ENCODE results near the gene OR5M10.
"Not testable (repeated sequence)": the region's sequence is repeated elsewhere in the genome, so short reads cannot be mapped to it uniquely, and the experiment has no call there.

The OR5M10 gene

DNA sequence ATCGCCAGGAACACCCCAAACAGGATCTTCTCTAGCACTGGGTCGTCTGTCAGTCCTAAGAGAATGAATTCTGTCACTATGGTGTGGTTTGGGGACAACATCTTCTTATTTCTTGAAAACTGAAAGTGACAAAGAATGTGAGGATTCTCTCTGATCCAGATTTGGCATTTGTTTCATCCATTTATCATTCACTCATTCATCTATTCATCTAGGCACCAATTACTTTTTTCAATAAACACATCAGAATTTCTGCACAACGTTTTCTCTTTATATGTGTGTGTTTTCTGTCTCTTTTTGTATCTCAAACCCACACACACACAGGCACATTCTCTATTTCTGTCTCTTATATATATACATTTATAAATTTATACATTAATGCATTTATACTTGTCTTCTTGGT, at the start of gene OR5M10:
Gene OR5M10, minus strand, starts transcription at position 101 of the 400 bp plus-strand sequence. Its CDS starts 0 bp downstream, at position 101.
- DNase-seq (ENCODE audit: low read depth in 1 of 2, low spot score in 1 of 2) = no peak

DNA sequence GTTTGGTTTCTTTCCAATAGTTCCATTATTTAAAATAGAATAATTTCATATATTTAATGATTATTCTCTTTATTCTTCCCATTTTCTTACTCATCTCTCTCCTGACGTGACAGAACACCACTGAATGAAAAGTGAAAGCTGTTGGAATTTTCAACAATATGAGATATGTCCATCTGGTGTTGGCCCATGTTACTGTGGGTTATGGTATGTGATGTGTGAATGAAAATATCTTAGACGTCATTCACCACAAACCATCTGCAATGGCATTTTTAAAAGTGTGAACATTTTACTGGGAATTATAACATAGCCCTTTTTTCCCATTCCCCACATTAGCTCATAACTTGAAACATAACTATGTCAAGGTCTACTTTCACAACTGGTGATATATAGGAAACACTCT, 48.4 kb upstream of the OR5M10 start:
- no peak for DNase-seq (ENCODE audit: low read depth in 1 of 2, low spot score in 1 of 2)

DNA sequence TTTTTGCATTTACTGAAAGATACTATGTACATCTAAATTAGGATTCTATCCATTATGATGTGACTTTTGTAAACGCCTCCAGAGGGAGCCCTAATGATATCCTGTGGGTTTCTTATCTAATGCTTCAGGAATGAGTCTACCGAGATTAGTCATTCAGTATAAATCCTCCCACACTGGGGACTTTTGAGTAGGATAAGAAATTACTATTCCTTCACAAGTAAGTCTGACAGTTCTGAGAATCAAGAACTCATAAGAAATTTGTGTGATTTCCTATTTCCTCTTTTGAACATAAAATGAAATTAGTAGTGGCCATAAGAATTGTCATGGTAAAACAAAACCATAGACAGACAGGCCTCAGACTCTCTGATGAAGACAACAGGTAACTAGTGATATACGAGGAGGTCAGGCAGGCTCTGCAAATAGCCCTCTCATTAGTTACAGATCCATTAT, 47.2 kb upstream of the OR5M10 start:
- DNase-seq (ENCODE audit: low read depth in 1 of 2, low spot score in 1 of 2) = no peak

DNA sequence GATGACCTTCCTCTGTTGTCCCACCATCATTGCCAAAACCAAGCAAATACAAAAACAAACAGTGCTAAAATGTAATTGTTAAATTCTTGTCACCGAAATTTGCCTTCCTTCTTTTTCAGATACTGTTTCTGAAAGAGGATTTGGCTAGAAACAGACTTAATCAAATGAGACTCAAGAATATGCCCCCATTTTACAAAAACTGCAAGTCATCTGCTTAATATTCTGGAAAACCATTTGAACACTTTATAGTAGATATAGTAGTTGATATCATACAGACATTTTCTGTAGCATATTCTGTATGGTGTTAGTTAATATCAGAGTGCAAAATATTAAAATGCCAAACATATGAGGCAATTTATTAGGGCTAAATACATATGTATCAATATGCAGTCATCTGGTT, 33.7 kb upstream of the OR5M10 start:
- no peak for DNase-seq (ENCODE audit: low read depth in 1 of 2, low spot score in 1 of 2)

DNA sequence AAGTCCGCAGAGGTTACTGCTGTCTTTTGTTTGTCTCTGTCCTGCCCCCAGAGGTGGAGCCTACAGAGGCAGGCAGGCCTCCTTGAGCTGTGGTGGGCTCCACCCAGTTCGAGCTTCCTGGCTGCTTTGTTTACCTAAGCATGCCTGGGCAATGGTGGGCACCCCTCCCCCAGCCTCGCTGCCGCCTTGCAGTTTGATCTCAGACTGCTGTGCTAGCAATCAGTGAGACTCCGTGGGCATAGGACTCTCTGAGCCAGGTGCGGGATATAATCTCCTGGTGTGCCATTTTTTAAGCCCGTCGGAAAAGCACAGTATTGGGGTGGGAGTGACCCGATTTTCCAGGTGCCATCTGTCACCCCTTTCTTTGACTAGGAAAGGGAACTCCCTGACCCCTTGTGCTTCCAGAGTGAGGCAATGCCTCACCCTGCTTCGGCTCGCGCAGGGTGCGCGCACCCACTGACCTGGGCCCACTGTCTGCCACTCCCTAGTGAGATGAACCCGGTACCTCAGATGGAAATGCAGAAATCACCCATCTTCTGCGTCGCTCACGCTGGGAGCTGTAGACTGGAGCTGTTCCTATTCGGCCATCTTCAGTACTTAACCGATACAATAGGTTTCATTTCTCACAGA, 14.7 kb upstream of the OR5M10 start:
- not testable (repeated sequence) for DNase-seq (ENCODE audit: low read depth in 1 of 2, low spot score in 1 of 2)

DNA sequence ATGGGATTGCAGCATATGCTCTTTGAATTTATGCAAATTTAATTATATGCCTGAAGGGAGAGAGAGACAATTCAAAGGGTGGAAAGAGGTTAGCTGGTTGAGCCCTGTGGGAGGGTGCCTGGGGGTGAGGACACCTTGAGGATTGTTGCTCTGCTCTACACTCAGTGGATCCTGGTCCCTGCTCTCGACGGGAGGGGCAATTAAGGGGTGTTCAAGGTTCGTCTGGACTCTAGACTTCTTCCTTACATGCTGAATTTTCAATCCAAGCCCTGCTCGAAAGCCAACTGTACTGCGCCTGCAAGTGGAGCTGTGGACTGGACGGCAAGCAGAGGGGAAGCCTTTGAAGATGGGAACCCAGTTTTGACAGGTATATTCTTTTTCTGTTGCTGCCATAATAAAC, 18.9 kb downstream of the OR5M10 start:
- no peak for DNase-seq (ENCODE audit: low read depth in 1 of 2, low spot score in 1 of 2)

DNA sequence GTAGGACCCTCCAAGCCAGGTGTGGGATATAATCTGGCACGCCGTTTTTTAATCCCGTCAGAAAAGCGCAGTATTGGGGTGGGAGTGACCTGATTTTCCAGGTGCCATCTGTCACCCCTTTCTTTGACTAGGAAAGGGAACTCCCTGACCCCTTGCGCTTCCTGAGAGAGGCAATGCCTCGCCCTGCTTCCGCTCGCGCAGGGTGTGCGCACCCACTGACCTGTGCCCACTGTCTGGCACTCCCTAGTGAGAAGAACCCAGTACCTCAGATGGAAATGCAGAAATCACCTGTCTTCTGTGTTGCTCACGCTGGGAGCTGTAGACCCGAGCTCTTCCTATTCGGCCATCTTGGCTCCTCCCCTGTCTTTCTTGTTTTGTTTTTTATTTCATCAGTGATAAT, 22.8 kb downstream of the OR5M10 start:
- not testable (repeated sequence) for DNase-seq (ENCODE audit: low read depth in 1 of 2, low spot score in 1 of 2)

DNA sequence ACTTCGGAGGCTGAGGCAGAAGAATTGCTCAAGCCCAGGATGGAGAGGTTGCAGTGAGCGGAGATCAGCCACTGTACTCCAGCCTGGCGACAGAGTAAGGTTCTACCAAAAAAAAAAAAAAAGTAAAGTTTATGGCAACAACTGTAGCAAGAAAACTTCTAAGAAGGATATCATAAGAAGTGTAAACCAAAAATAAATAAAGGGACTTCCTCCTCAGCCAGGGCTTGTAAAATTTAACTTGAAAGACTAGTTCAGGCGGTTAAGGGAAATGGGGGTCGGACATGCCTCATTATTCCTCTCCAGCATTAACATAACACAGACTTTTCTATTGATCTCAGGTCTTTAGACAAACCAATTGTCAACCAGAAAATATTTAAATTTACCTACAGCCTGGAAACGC, 32.0 kb downstream of the OR5M10 start:
- DNase-seq (ENCODE audit: low read depth in 1 of 2, low spot score in 1 of 2) = no peak

DNA sequence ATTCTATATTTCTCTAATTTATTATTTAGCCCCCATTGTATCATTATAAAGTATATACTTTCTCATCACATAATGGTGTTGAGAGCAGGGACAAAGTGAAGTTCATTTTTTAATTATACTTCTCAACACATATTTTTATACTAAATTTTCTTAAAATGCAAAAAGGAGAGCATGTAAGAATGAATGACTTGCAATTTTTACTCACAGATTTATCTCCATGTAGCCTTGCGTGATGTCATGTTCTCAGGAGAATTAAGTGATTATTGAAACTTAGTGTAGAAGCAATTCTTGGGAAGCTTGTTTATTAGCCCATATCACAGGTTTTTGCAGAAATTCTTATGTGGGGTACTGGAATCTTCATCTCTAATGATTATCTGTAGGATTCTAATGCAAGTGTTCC, 33.8 kb downstream of the OR5M10 start:
- DNase-seq (ENCODE audit: low read depth in 1 of 2, low spot score in 1 of 2) = no peak

DNA sequence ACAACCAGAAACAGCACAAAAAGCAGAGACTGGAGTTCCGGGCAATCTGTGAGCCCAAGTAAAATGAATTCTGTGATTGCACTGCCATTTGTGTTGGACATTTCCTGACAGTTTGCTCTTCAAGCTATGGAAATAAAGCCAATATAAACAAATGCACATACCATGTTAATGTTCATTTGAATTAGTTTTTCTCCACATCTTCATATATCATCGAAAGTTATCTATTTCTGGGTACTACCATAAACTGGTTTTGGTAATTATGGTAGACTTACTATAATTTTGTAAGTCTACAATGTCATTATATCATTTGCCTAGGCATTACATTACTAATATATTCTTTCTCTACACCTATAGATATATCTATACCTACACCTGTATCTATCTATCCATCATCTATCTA, 34.4 kb downstream of the OR5M10 start, which contains the start of gene OR5M11:
Gene OR5M11, minus strand, starts transcription at position 101 of the 400 bp plus-strand sequence. Its CDS starts 0 bp downstream, at position 101.
- no peak for DNase-seq (ENCODE audit: low read depth in 1 of 2, low spot score in 1 of 2)

DNA sequence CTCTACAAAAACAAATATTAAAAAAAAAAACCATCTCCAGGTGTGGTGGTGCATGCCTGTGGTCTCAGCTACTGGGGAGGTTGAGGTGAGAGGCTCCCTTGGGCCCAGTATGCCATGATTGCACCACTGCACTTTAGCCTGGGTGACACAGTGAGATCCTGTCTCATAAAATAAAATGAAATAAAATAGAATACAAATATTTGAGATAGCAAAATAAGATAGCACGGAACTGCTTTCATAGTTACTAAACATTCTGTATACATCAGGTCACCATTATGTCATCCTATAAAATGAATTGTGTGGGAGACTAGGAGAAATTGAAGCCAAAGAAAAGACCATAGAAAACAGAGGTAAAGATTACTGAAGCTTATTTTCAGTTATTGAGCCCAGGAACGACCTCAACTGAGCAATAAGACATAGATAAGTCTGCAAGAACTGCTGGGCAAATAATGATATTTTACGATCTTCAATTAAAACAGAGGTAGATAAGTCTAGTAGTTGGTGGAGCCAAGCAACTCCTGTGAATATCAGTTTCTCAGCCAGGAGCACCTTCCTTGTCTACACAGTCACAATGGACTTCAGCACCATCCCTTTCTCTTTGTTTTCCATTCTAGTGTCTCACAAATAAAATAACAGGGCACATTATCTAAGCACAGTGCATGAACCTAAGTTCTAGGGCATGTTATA, 44.3 kb downstream of the OR5M10 start:
- no peak for DNase-seq (ENCODE audit: low read depth in 1 of 2, low spot score in 1 of 2)

DNA sequence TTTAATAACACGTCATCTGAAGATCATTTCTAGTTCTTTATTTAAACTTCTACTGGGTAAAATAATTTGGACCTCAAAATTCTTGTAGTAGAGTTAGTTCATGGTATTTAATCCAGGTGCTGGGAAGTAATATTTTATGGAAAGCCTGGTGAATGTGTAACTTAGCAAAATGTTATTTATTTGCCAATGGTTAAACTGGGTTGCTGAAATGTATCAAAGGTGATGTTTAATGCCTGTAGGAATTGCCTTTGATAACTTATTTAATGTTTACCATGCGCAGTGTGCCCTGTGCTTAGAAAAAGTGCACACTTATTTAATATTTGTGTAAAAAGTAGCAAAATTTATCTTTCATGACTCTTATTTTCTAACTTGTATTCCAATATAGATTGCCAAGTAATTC, 45.7 kb downstream of the OR5M10 start:
- no peak for DNase-seq (ENCODE audit: low read depth in 1 of 2, low spot score in 1 of 2)
